Left ventricle myocardium inferior (tissue), 1 donor: ENCODE results near the gene CDC42BPA. TPM values are rescaled to one million over a fixed set of nuclear protein-coding genes. Genes with fewer than 3 reads are reported as not detected.

Experiments used
- DNase-seq: peaks from one replicate; pipeline ENCODE4 v3.0.0-alpha.2; 2020
- H3K27ac ChIP-seq: fragments of 200-600 bp; replicated peaks from 2 replicates; pipeline ENCODE4 v1.8.0; 2021
- H3K27me3 ChIP-seq: fragments of 200-600 bp; 2 replicates; pipeline ENCODE4 v1.8.0; 2021; ENCODE audit warnings: low read depth
- H3K36me3 ChIP-seq: fragments of 200-600 bp; 2 replicates; pipeline ENCODE4 v1.8.0; 2021
- H3K4me1 ChIP-seq: fragments of 200-600 bp; 2 replicates; pipeline ENCODE4 v1.8.0; 2021
- H3K4me3 ChIP-seq: fragments of 200-600 bp; 2 replicates; pipeline ENCODE4 v1.8.0; 2021; ENCODE audit warnings: mild to moderate bottlenecking, moderate library complexity
- H3K9me3 ChIP-seq: fragments of 200-600 bp; replicated peaks from 2 replicates; pipeline ENCODE4 v1.8.0; 2021
- CTCF ChIP-seq: fragments of 200-600 bp; IDR thresholded peaks from 2 replicates; pipeline ENCODE4 v1.8.0; 2021; ENCODE audit warnings: antibody characterized with exemption, mild to moderate bottlenecking, borderline replicate concordance
- intact Hi-C: fragments of 100-400 bp; cut with micrococcal nuclease; formaldehyde crosslinking; loops from one replicate; pipeline ENCODE4 v1.11.0; 2022
- total RNA-seq: library from RNA; stranded (reverse); fragmentation: NEBNext Ultra II Directional; extraction: Animal tissue kit (Norgen Biotek cat#: 25700); gene quantifications from one replicate; pipeline ENCODE4 v1.2.1, GENCODE V29; 2021
- donor health status: DM: no; HTN: yes; CAD: no; lungs with severe emphysema.

The CDC42BPA gene
- total RNA-seq, 1 donor from 2014 or later, result 35.1 TPM

- no peaks in the 10 kb centered on the region for H3K27me3 ChIP-seq
- no peaks in the 10 kb centered on the region for H3K36me3 ChIP-seq
- DNase-seq, result no peak
- no peak overlapping the region for H3K27ac ChIP-seq
- TF ChIP-seq CTCF, result no peak
- intact Hi-C loops, result no loop called here
- no peak overlapping the region for H3K4me3 ChIP-seq
- no peaks in the 10 kb centered on the region for H3K4me1 ChIP-seq
- peaks cover 9% of the 10 kb centered on the region for H3K9me3 ChIP-seq
These were observed 10.2 kb upstream of the CDC42BPA start for GRCh38 chr1:227328405-227329019.

- intact Hi-C loops, result no loop called here
- Histone ChIP-seq H3K4me3 (no peak overlapping the region), H3K9me3 (peaks cover 4% of the 10 kb centered on the region)
These were observed 6.9 kb upstream of the CDC42BPA start for GRCh38 chr1:227325156-227325555.

GRCh38 chr1:227323967-227324268 lies 5.6 kb upstream of the CDC42BPA start:
- H3K4me3 ChIP-seq, result no peak overlapping the region
- peaks cover 5% of the 10 kb centered on the region for H3K4me1 ChIP-seq
- H3K27me3 ChIP-seq, result no peaks in the 10 kb centered on the region
- no peak overlapping the region for H3K27ac ChIP-seq
- peaks cover 4% of the 10 kb centered on the region for H3K9me3 ChIP-seq
- H3K36me3 ChIP-seq, result no peaks in the 10 kb centered on the region
- TF ChIP-seq CTCF, result no peak
- no peak for DNase-seq
- intact Hi-C loops, result no loop called here

More at GRCh38 chr1:227325156-227325555, 6.9 kb upstream of the CDC42BPA start:
- Histone ChIP-seq H3K36me3 (no peaks in the 10 kb centered on the region), H3K27ac (no peak overlapping the region), H3K4me1 (no peaks in the 10 kb centered on the region), H3K27me3 (no peaks in the 10 kb centered on the region)
- TF ChIP-seq CTCF, result no peak
- no peak for DNase-seq

- Histone ChIP-seq H3K27me3 (no peaks in the 10 kb centered on the region), H3K9me3 (peaks cover 4% of the 10 kb centered on the region), H3K36me3 (no peaks in the 10 kb centered on the region), H3K4me3 (no peak overlapping the region), H3K4me1 (peaks cover 10% of the 10 kb centered on the region), H3K27ac (no peak overlapping the region)
- intact Hi-C loops, result no loop called here
- no peak for DNase-seq
- TF ChIP-seq CTCF, result no peak
These were observed 5.1 kb upstream of the CDC42BPA start for GRCh38 chr1:227323171-227323966.

- no peak overlapping the region for H3K4me3 ChIP-seq
- no peak for TF ChIP-seq CTCF
- peaks cover 16% of the 10 kb centered on the region for H3K4me1 ChIP-seq
- H3K27me3 ChIP-seq, result no peaks in the 10 kb centered on the region
- H3K27ac ChIP-seq, result no peak overlapping the region
- peaks cover 4% of the 10 kb centered on the region for H3K9me3 ChIP-seq
- no peak for DNase-seq
- H3K36me3 ChIP-seq, result no peaks in the 10 kb centered on the region
- intact Hi-C loops, result no loop called here
These were observed 4.1 kb upstream of the CDC42BPA start for GRCh38 chr1:227322376-227322775.
